HG03342 (cell line): Measurements from ENCODE around the gene SMG6.

Experiments used
- ATAC-seq: cut with Tn5 transposase; IDR thresholded peaks from one replicate; pipeline ENCODE4 v1.9.1; 2021; ENCODE audit warnings: mild to moderate bottlenecking, moderate library complexity; ENCODE audit not compliant: unreplicated experiment

The SMG6 gene

DNA sequence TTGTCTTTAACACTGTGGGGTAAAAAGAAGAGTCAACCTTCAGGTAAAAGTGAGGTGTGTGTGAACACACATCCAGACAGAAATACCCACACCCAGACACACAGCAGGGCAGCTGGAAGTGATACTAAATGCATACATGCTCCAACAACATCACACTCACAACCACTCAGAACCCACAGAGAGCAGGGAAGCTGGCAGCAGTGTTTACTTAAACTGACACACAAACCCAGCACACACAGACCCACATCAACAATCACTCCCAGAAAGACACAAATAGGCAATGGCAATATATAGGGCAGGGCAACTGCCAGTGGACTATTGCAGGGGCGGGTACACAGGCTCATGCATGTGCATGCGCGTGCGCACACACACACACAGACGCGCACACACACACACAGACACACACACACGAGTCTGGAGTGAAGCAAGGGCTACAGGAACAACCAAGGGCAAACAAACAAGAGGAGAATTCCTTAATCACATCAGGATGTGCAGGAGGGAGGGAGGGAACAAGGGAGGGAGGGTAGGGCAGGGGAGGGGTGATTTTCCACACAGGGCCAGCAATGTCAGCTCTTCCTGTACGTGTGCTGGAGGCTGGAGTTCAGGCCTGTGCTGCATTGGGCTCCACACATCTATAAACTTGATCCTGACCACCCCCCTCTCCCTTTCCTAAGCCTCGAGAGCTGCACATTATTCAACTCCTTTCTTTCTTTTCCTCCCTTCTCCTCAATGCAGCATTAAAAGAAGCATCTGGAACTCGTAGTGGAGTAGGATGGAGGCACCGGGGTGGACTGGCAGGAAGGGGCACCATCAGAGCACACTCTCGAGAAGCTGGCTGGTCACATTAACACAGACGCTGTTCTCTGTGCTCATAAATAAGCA is 218.6 kb downstream of the SMG6 start:
- ATAC-seq = no peak

- ATAC-seq = no peak
Observed at GRCh38 chr17:2084036-2084765, 219.4 kb downstream of the SMG6 start.

- peak; percentile 43 for ATAC-seq
Observed at GRCh38 chr17:2083613-2084035, 220.0 kb downstream of the SMG6 start.

DNA sequence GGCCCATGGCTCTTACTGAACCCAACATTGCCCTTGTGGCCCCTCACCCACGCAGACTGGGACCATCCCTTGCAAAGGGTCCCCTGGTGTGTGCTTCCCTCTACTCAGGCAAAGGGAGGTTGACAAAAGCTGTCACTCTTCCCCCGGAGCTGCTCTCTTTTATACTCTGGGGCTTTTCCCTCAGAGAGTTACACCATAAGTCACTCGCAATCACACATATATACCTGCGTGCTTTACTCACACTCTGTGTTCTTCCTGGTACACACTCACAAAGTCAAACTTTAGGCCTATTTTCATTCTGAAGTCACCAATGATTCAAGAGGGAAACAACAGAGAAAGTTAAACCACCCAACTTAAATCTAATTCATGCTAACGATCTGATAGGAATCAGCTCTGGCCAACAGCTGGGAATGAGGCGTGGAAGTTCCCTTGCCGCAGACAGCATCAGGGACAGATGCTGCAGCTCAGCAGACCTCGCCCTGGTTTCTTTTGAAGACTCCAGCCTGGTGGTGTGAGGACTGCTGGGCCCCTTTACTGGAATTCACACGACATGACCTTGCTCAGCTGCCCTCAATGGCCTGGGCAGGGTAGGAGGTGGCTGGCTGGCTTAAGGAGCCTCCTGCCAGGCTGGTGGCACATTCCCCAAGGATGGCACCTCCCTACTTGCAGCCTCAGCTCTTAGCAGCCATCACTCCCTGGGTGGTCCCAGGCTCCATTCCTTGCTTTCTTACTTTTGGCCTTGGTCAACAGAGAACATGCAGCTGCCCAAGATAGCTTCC is 221.4 kb downstream of the SMG6 start:
- ATAC-seq = no peak

DNA sequence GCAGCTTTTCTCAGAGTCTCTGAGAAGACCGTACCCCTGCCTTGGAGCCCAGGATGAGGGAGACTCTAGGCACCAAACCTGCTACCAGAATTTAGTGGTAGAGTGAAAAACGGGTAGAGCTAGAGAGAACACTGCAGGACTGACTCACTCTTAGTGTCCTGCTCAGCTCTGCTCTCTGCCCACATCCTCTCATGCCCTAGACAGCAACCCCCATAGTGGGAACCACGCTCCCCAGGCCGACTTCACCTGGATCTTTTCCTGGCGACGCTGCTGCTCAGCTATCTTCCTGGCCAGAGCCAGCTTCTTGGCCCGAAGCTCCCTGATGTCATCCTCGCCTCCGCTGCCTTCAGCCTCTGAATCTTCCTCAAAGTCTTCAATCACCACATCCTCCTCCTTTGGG is 222.0 kb downstream of the SMG6 start:
- no peak for ATAC-seq

DNA sequence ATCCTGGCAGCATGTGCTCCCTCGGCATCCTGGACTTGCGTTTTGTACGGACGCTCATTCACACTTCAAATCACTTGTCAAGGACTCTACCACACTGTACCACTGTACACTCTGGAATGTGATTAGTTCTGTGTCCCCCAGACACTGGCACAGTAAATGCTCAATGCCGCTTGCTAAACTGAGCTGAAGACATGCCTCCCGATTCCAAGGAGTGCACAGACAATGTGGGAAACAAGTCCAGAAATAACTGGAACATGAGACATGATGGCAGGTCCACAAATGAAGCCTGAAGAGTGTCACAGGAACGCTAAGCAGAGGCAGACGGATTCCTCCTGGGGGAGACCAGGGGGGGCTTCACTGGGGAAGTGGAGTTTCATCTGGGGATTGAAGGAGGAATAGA is 226.5 kb downstream of the SMG6 start:
- ATAC-seq = no peak

- no peak for ATAC-seq
Observed at GRCh38 chr17:2076087-2076984, 227.2 kb downstream of the SMG6 start.

DNA sequence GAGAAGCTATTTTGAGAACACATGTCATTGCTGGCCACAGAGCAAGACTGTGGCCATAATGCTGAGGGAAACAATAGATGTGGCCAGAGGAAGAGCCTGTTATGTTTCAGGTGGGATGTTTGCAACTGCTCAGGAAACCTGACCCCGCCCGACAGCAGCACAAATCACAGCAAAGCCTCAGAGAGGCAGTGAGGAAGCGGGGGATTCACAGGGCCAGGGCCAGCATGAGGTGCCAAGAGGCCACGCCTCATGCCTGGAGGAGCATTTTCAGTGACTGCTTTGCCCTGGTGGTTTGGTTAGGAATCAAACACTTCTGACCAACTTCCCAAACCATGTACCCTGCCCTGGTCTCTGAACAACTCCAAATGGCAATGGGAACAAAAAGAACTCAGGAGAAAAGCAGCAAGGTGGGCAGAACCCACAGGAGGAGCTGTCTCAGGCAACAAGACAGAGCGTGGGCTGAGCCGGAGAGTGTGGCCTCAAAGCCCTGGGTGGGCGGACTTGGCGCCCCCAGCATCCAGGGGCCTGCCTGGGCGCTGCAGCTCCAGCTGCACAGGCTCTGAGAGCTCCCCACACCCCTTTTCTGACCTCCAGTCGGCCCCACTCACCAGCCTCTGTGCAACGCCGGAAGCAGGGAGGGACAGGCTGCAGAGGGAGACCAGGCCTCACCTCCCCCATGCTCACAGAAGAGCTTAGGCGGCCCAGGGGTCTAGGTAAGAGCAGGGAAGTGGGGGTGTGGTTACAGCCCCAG is 228.1 kb downstream of the SMG6 start:
- ATAC-seq = no peak

DNA sequence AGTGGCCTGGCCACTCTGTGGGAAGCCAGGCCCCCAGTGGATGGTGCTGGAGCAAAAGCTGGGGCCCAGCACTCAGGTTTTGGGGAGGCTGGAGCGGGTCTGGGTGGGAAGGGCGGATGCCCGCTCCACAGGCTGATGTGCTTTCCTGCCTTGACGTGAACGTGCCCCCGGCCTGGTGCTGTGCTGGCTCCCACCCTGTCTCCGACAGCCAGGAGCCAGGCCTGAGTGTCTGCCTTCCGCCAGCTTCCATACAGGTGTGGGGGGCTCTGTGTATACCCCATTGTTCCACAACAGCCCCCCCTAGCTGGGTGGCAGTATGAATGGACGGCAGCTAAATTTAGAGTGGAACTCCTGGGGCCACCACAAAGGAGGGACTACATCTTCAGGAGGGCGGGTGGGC is 228.7 kb downstream of the SMG6 start:
- no peak for ATAC-seq

- ATAC-seq = no peak
Observed at GRCh38 chr17:2071455-2072281, 231.9 kb downstream of the SMG6 start.

DNA sequence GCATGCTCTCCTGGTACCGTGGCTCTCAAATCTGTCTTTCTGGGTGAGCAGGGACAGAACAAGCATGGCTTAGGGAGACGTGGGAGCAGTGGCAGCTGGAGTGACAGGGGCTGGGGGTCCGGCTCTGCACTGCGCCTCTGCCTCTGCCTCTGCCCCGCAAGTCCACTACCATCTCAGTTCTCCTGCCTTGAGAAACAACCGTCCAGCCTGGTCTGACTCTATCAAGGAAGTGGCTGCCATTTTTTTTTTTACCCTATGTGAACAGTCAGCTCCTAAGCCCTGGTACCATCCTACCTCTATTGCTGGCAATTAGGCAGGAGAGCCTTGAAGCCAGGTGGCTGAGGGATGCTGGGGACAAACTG is 232.6 kb downstream of the SMG6 start:
- no peak for ATAC-seq

DNA sequence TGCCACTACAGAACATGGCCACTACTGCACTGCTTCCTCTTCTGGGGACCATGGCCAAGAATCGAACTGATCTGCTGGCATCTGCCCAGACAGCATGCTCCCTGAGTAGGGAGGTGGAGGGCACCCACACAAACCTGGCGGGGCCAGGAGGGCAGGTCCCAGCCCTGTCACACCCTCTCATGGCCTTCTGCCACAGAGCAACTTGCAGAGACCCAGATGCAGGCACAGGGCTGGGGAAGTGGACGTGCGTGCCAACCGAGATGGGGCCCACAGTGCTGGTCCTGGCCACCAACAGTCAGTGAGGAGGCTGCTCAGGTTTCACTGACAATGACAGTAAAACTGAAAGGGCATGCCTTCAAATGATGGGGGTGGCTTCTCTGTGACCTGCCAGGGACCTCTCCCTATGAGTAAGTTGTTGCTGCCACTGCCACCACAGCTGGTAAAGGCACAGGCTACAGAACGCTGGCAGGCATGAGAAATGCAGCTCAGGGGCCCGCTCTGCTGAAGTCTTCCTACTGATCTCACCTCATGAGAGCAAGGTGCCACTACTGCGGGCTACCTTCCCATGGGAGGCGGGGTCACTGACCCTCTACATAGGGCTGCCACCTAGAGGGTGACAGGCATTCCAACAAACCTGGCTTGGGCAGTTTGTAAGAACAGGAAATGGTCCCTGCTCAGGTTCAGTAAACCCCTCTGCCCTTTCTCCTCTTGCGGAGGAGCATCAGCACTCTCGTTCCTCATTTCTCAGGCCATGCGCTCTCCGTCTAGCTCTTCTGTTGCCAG is 233.2 kb downstream of the SMG6 start:
- ATAC-seq = peak; percentile 68

- ATAC-seq = no peak
Observed at GRCh38 chr17:2068519-2069051, 235.0 kb downstream of the SMG6 start.

GRCh38 chr17:2068031-2068518 is 235.5 kb downstream of the SMG6 start:
- ATAC-seq = no peak

DNA sequence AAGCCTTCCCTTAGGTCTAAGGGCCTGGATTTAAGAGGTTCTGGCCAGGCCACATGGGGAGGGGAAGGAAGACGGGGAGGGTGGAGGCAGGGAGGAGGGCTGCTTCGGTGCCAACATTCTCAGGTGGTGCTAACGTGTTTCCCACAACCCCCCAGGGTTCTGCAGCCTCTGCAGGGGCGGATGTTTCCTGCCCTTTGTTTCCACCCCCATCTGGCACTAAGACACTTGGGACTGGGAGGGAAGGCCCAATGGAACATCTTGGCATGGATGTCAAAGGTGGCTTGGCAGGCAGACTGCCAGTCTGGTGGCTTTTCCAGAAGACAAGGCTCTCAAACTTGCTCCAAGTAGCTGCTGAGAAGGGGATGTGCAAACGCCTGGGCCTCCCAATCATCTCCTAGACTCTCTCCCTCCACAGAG is 236.0 kb downstream of the SMG6 start:
- no peak for ATAC-seq

GRCh38 chr17:2067048-2067561 is 236.5 kb downstream of the SMG6 start:
- ATAC-seq = no peak

DNA sequence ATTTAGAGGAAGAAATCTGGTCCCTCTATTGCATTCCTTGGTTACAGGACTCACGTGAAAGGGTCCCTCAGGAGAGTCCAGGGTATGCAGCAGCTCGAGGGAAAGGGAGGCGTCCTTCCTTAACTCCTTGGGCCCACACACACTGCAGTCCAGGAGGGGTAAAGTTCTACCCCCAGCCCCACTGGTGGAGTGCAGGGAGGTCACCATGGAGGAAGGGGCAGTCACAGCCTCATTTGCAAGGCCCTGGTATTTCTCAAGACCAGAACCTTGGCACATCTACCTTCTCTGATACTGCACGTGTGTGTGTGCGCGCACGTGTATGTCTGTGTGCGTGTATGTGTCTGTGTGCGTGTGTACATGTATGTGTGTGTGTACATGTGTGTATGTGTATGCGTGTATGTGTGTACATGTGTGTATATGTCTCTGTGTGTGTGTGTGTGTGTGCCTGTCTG is 237.6 kb downstream of the SMG6 start:
- ATAC-seq = no peak
